Upper lobe of right lung (tissue), 1 donor: ENCODE results near the gene CHST8. TPM values are rescaled to one million over a fixed set of nuclear protein-coding genes. Genes with fewer than 3 reads are reported as not detected.

Experiments used
- ATAC-seq: fragments of 200-7000 bp; cut with Tn5 transposase; one replicate; pipeline ENCODE4 v1.9.1; 2020; ENCODE audit warnings: mild to moderate bottlenecking, moderate library complexity
- DNase-seq: peaks from one replicate; pipeline ENCODE4 v3.0.0-alpha.2; 2020
- H3K27ac ChIP-seq: fragments of 200-600 bp; one replicate; pipeline ENCODE4 v1.8.0; 2022
- H3K27me3 ChIP-seq: fragments of 200-600 bp; one replicate; pipeline ENCODE4 v1.8.0; 2022; ENCODE audit warnings: mild to moderate bottlenecking
- H3K36me3 ChIP-seq: fragments of 200-600 bp; one replicate; pipeline ENCODE4 v1.8.0; 2022
- H3K4me1 ChIP-seq: fragments of 200-600 bp; one replicate; pipeline ENCODE4 v1.8.0; 2022
- H3K4me3 ChIP-seq: fragments of 200-600 bp; one replicate; pipeline ENCODE4 v1.8.0; 2022; ENCODE audit warnings: mild to moderate bottlenecking
- H3K9me3 ChIP-seq: fragments of 200-600 bp; one replicate; pipeline ENCODE4 v1.8.0; 2022
- intact Hi-C: fragments of 100-400 bp; cut with DNase I; formaldehyde crosslinking; loops from one replicate; pipeline ENCODE4 v1.11.0; 2022
- total RNA-seq: library from RNA; stranded (reverse); fragmentation: NEBNext Ultra II Directional; extraction: Animal tissue kit (Norgen Biotek cat#: 25700); gene quantifications from one replicate; pipeline ENCODE4 v1.2.1, GENCODE V29; 2021
- TF ChIP-seq, protein P1 (sequence below): fragments of 200-600 bp; IDR thresholded peaks from one replicate; pipeline ENCODE4 v1.8.0; 2022; ENCODE audit warnings: antibody characterized with exemption
- donor health status: DM: no; HTN: yes; CAD: no; lungs with severe emphysema.

The CHST8 gene
- total RNA-seq, 1 donor from 2014 or later = 0.64 TPM

DNA sequence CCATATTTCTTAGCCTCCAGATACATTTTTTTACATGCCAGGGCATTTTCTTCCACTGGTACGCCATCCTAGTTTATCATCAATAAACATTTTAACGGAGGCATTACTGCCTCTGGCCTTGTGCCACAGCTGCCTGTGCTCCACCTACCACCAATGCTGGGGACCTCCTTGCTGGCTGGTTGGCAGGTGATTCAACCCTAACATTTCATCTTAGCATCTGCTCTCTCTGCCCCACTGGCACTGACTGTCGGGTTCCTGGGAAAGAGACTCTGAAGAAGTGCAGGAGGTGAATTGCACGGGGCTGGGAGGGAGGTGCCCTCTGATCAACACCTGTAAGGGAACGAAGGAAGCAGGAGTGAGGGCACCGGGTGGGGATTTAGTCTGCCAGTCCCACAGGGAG, 123.5 kb downstream of the CHST8 start:
- Histone ChIP-seq H3K27ac (no peak overlapping the region), H3K4me1 (no peaks in the 10 kb centered on the region), H3K4me3 (no peak overlapping the region), H3K9me3 (no peaks in the 10 kb centered on the region), H3K27me3 (no peaks in the 10 kb centered on the region), H3K36me3 (no peaks in the 10 kb centered on the region)
- intact Hi-C loops = no loop called here
- TF ChIP-seq, protein P1, sequence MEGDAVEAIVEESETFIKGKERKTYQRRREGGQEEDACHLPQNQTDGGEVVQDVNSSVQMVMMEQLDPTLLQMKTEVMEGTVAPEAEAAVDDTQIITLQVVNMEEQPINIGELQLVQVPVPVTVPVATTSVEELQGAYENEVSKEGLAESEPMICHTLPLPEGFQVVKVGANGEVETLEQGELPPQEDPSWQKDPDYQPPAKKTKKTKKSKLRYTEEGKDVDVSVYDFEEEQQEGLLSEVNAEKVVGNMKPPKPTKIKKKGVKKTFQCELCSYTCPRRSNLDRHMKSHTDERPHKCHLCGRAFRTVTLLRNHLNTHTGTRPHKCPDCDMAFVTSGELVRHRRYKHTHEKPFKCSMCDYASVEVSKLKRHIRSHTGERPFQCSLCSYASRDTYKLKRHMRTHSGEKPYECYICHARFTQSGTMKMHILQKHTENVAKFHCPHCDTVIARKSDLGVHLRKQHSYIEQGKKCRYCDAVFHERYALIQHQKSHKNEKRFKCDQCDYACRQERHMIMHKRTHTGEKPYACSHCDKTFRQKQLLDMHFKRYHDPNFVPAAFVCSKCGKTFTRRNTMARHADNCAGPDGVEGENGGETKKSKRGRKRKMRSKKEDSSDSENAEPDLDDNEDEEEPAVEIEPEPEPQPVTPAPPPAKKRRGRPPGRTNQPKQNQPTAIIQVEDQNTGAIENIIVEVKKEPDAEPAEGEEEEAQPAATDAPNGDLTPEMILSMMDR = no peak
- no peak for ATAC-seq
- DNase-seq = no peak

DNA sequence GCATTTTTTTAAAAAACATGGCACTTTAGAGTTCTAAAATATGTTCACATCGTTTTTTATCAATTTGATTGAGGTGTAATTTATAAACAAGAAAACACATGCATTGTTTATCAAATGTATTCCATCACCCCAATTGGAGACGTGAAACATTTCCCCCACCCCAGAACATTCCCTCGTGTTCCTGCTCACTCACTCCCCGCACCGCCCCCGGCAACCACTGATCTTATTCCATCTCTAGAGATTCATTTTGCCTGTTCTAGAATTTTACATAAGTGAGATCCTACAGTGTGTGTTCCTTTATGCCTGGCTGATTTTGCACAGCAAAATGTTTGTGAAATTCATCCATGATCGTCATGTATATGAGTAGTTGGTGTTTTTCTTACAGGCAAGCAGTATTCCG, 124.4 kb downstream of the CHST8 start:
- no peaks in the 10 kb centered on the region for H3K27me3 ChIP-seq
- H3K36me3 ChIP-seq = no peaks in the 10 kb centered on the region
- no peak for DNase-seq
- TF ChIP-seq, protein P1 = no peak
- no peak for ATAC-seq
- intact Hi-C loops = no loop called here
- no peaks in the 10 kb centered on the region for H3K4me1 ChIP-seq
- no peaks in the 10 kb centered on the region for H3K9me3 ChIP-seq
- H3K4me3 ChIP-seq = no peak overlapping the region
- H3K27ac ChIP-seq = no peak overlapping the region

DNA sequence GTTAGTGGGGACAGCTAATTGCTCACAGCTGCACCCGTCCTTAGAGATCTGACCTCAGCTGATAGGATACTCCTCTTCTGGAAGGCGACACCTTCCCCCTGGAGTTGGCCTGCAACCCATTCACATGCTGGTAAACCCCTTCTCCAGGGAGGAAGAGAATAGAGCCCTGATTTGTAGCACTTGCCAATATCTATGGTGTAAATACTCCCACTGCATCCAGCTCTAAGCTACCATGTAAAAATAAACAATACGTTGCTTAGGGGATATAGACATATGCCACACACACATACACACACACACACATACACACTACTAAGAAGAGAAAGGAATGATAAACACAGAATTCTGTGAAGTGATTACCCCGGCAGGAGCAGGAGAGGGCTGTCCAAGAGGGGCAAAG, 125.5 kb downstream of the CHST8 start:
- no peak overlapping the region for H3K27ac ChIP-seq
- intact Hi-C loops = no loop called here
- H3K9me3 ChIP-seq = no peaks in the 10 kb centered on the region
- ATAC-seq = no peak
- TF ChIP-seq, protein P1 = no peak
- no peaks in the 10 kb centered on the region for H3K4me1 ChIP-seq
- no peak overlapping the region for H3K4me3 ChIP-seq
- H3K36me3 ChIP-seq = no peaks in the 10 kb centered on the region
- H3K27me3 ChIP-seq = no peaks in the 10 kb centered on the region
- no peak for DNase-seq

DNA sequence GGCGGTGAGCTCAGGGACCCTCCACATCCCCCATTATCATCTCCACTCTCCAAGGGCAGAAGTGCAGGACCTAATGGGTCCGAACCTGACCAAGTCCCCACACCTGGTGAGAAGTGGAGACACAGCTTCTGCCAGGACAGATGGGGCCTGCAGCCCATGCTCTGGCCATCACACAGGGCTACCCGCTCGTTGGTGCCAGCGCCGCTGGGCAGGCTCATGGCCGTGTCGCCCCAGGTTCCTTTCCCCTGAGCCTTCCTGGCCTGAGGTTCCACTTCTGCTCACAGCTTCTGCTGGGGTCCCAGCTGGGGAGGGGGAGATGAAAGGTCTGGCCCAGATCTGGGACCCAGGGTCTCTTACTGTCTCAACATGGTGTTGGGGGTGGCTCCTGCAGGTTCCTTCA, 126.5 kb downstream of the CHST8 start:
- Histone ChIP-seq H3K9me3 (no peaks in the 10 kb centered on the region), H3K27ac (no peak overlapping the region), H3K36me3 (no peaks in the 10 kb centered on the region), H3K4me1 (no peaks in the 10 kb centered on the region), H3K4me3 (no peak overlapping the region), H3K27me3 (no peaks in the 10 kb centered on the region)
- TF ChIP-seq, protein P1 = no peak
- ATAC-seq = no peak
- intact Hi-C loops = no loop called here
- no peak for DNase-seq

DNA sequence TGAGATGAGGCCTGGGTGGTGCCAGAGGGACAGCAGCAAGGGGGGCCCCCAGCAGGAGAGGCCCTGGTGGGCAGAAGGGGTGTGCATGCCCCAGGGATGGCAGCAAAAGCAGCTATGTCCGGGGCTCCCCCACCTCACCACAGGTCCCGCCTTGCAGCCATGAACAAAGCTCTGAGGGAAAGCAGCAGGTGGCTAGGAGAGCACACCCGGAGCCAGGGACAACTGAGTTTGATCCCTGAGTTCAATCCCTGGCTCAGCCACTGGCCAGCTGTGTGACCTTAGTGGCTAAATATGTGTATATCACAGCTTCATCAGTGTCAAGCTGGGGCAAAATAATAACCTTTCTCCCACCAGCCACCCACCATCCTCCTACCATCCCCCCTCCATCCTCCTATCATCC, 127.3 kb downstream of the CHST8 start:
- no peak for DNase-seq

More for the DNA sequence above, 127.3 kb downstream of the CHST8 start:
- Histone ChIP-seq H3K9me3 (no peaks in the 10 kb centered on the region), H3K4me1 (no peaks in the 10 kb centered on the region), H3K36me3 (no peaks in the 10 kb centered on the region), H3K4me3 (no peak overlapping the region), H3K27me3 (no peaks in the 10 kb centered on the region), H3K27ac (no peak overlapping the region)
- TF ChIP-seq, protein P1 = no peak
- ATAC-seq = no peak
- intact Hi-C loops = no loop called here
